ENCODE data around the gene SLC1A4.

The SLC1A4 gene

DNA sequence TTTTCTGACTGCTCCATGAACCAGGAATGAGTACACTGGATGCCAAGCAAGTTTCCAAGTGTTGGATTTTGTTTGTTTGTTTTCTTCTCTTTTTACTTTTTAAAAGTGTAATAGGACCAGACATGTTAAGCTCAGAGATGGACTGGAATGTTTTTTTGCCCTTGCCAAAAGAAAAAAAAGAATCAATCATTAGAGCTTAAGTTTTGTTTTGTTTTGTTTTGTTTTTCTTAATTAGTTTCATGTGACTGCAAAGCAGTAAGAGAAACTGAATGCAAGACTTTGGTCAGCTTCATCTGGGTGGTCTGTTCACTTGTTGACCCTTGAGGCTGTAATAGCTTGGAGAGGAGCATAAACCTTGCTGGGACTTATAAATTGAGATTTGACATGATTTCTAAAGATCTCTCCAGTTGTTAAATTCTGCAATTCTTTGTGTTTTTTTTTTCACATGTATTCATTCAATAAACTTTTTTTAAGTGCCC, 42.4 kb upstream of the SLC1A4 start:
- peak overlapping the region; percentile 64 to 89 (median 83) for H3K4me2 ChIP-seq
- H3K27ac ChIP-seq = peak overlapping the region in 10 of 11 experiments; percentile 70 to 98 (median 94); a peak in 21 of 22 replicates
- H3K36me3 ChIP-seq = no peaks in the 10 kb centered on the region
- no peaks in the 10 kb centered on the region for H3K27me3 ChIP-seq
- peak overlapping the region in 6 of 10 experiments; percentile 14 to 58 (median 34); a peak in 8 of 20 replicates for H3K4me3 ChIP-seq
- TF ChIP-seq Cebpa-rat (IDR thresholded peaks at IDR 0.05) = no peak
- H4K20me1 ChIP-seq = no peaks in the 10 kb centered on the region
- peak overlapping the region in 10 of 11 experiments; percentile 64 to 87 (median 82); a peak in 20 of 22 replicates for H3K9ac ChIP-seq
- peaks cover 56 to 81% (median 71%) of the 10 kb centered on the region in 10 experiments for H3K4me1 ChIP-seq
- no peaks in the 10 kb centered on the region; a peak in 1 of 22 replicates for H3K9me3 ChIP-seq (replicated peaks in 1 of 11)

DNA sequence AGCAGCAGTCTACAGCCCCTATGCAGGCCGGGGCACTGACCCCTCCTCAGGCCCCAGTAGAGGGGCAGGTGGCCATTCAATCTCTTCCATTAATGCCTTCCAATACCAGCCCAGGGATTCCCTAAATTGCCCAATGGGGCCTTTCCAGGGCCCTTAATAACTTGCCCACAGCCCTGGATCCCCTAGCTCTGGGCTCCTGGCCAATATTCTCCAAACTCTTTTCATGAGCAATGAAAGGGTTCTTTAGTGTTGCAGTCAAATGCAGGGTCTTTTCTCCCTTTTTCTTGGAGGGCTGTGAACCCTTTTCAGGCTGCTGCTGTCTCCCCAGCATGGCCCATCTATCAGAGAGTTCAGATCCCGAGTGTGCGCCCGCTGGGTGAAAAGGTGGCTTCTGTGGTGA, 41.3 kb upstream of the SLC1A4 start:
- H3K36me3 ChIP-seq = no peaks in the 10 kb centered on the region
- no peaks in the 10 kb centered on the region for H3K27me3 ChIP-seq
- H3K27ac ChIP-seq = peak overlapping the region in 9 of 11 experiments; percentile 88 to 98 (median 94); a peak in 18 of 22 replicates
- TF ChIP-seq Cebpa-rat (IDR thresholded peaks at IDR 0.05) = no peak
- peak overlapping the region in 1 of 11 experiments; percentile 79; a peak in 3 of 22 replicates for H3K9ac ChIP-seq
- no peaks in the 10 kb centered on the region for H4K20me1 ChIP-seq
- peaks cover 45 to 79% (median 63%) of the 10 kb centered on the region in 10 experiments for H3K4me1 ChIP-seq
- H3K9me3 ChIP-seq (replicated peaks in 1 of 11) = peaks cover 0 to 5% (median 0%) of the 10 kb centered on the region in 11 experiments; a peak in 1 of 22 replicates
- peak overlapping the region; percentile 64 to 89 (median 83) for H3K4me2 ChIP-seq
- H3K4me3 ChIP-seq = no peak overlapping the region

- peak overlapping the region in 4 of 11 experiments; percentile 56 to 69 (median 66); a peak in 4 of 22 replicates for H3K4me2 ChIP-seq
- H3K27ac ChIP-seq = no peak overlapping the region; a peak in 1 of 22 replicates
- no peaks in the 10 kb centered on the region for H4K20me1 ChIP-seq
- peaks cover 23 to 57% (median 40%) of the 10 kb centered on the region in 10 experiments for H3K4me1 ChIP-seq
- peaks cover 3 to 20% (median 12%) of the 10 kb centered on the region in 11 experiments; a peak in 19 of 22 replicates for H3K9me3 ChIP-seq (replicated peaks in 1 of 11)
- no peak overlapping the region for H3K9ac ChIP-seq
- TF ChIP-seq Cebpa-rat (IDR thresholded peaks at IDR 0.05) = no peak
- no peaks in the 10 kb centered on the region for H3K36me3 ChIP-seq
- H3K4me3 ChIP-seq = no peak overlapping the region
- H3K27me3 ChIP-seq = no peaks in the 10 kb centered on the region
These were observed 38.7 kb upstream of the SLC1A4 start for GRCh38 chr2:64950226-64951160.

GRCh38 chr2:64951306-64951953, 37.8 kb upstream of the SLC1A4 start:
- H3K4me3 ChIP-seq = no peak overlapping the region
- H3K36me3 ChIP-seq = no peaks in the 10 kb centered on the region
- peaks cover 14 to 47% (median 31%) of the 10 kb centered on the region in 10 experiments for H3K4me1 ChIP-seq
- H3K9ac ChIP-seq = 0 out of 22 replicates have a peak overlapping the region, but pooled peaks of 1 of the 11 experiments have one; percentile 14
- no peak for TF ChIP-seq Cebpa-rat (IDR thresholded peaks at IDR 0.05)
- H3K27ac ChIP-seq = peak overlapping the region in 3 of 11 experiments; percentile 14 to 44 (median 23); a peak in 4 of 22 replicates
- H4K20me1 ChIP-seq = no peaks in the 10 kb centered on the region
- no peaks in the 10 kb centered on the region for H3K27me3 ChIP-seq
- H3K9me3 ChIP-seq (replicated peaks in 1 of 11) = peaks cover 8 to 23% (median 15%) of the 10 kb centered on the region in 11 experiments; a peak in 19 of 22 replicates
- peak overlapping the region in 10 of 11 experiments; percentile 33 to 74 (median 56); a peak in 21 of 22 replicates for H3K4me2 ChIP-seq

GRCh38 chr2:64952096-64952495, 37.1 kb upstream of the SLC1A4 start:
- Histone ChIP-seq H3K27ac (no peak overlapping the region), H3K27me3 (no peaks in the 10 kb centered on the region)

DNA sequence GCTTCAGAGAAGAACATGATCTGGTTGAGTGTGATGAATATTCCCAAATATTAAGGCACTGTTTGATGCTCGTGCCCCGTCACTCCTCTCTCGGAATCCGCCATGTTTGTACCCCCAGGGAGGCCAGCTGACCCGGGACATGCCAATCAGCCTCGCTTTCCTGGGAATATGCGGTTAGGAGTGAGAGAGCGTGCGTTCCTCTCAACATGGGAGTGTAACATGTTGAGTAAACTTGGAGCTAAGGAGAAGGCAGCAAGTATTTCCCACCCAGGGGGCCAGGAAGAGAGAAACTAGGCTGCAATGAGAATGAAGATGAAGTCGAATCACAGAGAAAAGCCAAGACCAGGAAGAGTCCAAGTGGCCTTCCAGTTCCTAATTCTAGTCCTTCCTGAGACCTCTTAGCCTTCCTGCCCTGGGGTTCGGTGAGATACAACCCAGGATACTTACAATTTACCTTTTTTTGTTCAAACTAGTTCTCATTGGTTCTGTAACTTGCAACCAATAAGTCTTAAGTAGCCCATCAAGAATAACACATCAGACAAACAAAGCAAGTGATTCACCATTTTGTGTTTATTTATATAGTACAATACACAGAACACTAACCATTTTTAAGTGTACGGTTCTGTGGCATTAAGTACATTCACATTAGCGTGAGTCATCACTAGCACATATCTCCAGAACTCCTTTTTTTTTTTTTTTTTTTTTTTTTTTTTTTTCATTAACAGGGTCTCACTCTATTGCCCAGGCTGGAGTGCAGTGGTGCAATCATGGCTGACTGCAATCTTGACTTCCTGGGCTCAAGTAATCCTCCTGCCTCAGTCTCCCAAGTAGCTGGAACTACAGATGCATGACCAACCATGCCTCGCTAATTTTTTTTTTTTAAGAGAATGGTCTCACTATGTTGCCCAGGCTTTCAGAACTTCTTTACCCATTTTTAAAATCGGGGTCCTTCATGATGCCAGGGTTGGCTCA, 36.4 kb upstream of the SLC1A4 start:
- peaks cover 8 to 23% (median 15%) of the 10 kb centered on the region in 11 experiments; a peak in 19 of 22 replicates for H3K9me3 ChIP-seq (replicated peaks in 1 of 11)

More at GRCh38 chr2:64952096-64952495, 37.1 kb upstream of the SLC1A4 start:
- H4K20me1 ChIP-seq = no peaks in the 10 kb centered on the region
- H3K4me3 ChIP-seq = no peak overlapping the region
- TF ChIP-seq Cebpa-rat (IDR thresholded peaks at IDR 0.05) = no peak
- peaks cover 8 to 23% (median 15%) of the 10 kb centered on the region in 11 experiments; a peak in 19 of 22 replicates for H3K9me3 ChIP-seq (replicated peaks in 1 of 11)
- no peak overlapping the region for H3K9ac ChIP-seq
- H3K36me3 ChIP-seq = no peaks in the 10 kb centered on the region
- peaks cover 7 to 41% (median 24%) of the 10 kb centered on the region in 10 experiments for H3K4me1 ChIP-seq
- H3K4me2 ChIP-seq = peak overlapping the region in 8 of 11 experiments; percentile 52 to 74 (median 60); a peak in 10 of 22 replicates

DNA sequence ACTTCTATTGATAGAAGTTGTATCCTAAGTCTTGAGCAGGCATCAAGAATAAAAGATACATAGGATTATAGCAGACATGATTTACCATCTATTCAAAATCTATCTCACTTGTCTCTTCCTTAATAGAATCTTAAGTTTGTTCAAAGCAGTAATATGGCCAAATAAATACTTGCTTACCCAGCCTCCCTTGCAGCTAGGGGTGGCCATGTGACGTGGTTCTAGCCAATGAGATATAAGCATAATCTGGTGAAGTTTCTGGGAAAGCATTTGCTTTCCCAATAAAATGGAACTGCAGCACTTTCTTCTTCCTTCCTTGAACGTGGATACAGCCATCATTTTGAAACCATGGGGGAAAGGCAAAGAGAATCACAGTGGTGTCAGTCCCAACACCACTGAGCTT, 33.7 kb upstream of the SLC1A4 start:
- H3K27ac ChIP-seq = no peak overlapping the region
- no peak overlapping the region for H3K4me3 ChIP-seq
- no peak overlapping the region for H3K4me2 ChIP-seq
- H3K9me3 ChIP-seq (replicated peaks in 1 of 11) = peaks cover 8 to 23% (median 15%) of the 10 kb centered on the region in 11 experiments; a peak in 19 of 22 replicates
- H4K20me1 ChIP-seq = no peaks in the 10 kb centered on the region
- no peak for TF ChIP-seq Cebpa-rat (IDR thresholded peaks at IDR 0.05)
- no peaks in the 10 kb centered on the region for H3K36me3 ChIP-seq
- H3K4me1 ChIP-seq = peaks cover 0 to 26% (median 14%) of the 10 kb centered on the region in 10 experiments; a peak in 18 of 20 replicates
- no peaks in the 10 kb centered on the region for H3K27me3 ChIP-seq
- no peak overlapping the region for H3K9ac ChIP-seq

More for the DNA sequence above, 36.4 kb upstream of the SLC1A4 start:
- Histone ChIP-seq H4K20me1 (no peaks in the 10 kb centered on the region), H3K4me2 (peak overlapping the region in 1 of 11 experiments; percentile 68; a peak in 1 of 22 replicates), H3K9ac (no peak overlapping the region), H3K4me1 (peaks cover 0 to 34% (median 17%) of the 10 kb centered on the region in 10 experiments; a peak in 18 of 20 replicates), H3K27me3 (no peaks in the 10 kb centered on the region), H3K36me3 (no peaks in the 10 kb centered on the region), H3K4me3 (no peak overlapping the region), H3K27ac (no peak overlapping the region)
- TF ChIP-seq Cebpa-rat (IDR thresholded peaks at IDR 0.05) = no peak

Data from BLaER1 treated with 17β-estradiol and CSF1 and Interleukin-3, amounts not matched to agents 10 nM and 100 nM (cell line).